ENCODE measurements around the gene FAM210B. TPM values are rescaled to one million over a fixed set of nuclear protein-coding genes. Genes with fewer than 3 reads are reported as not detected.

Gene FAM210B
- total and polyA plus RNA-seq, 2 of the 13 experiments (the other 11 are each of a cell fraction or from before 2014, with no cell fraction given) = 75.9 to 107 TPM

DNA sequence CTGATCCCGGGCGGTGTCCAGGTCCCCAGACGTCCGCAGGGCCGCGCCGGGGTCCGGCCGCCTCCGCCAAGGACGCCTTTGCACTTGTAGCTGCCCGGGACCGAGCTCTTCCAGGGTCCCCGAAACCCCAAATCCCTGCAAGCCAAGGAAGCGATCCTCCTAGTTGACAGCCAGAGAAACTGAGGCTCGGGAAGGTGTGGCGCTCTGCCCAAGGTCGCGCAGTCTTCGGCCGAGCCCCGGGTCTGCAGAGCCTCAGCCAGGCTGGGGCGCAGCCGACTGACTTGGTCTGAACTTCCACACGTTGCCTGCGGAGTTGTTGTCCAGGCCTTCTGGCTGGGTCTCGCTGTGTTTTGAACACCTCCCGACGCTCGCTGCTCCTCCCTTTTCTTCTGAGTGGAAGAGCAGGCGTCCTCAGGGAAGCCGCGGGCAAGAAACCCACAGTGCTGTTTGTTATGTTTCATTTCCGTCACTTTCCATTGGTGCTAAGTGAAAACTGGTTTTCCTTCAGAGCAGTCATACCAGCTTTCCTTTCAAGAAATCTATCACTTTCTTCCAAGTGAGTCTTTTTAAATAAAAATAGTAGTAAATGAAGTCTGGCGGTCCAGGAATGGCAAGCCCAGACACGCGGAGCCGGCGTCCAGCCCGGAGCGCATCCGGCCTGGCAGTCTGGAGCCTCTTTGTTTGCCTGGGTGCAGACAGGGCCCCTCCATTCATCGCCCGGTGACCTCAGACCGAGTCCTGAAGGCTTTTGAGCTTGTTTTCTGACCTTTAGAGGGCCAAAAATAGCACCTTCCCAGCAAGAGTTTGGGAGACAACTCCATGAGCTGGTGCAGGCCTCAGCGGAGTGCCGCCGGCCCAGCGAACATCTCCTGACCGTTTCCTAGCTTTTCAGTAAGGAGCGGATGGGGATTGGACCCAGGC, 698 bp downstream of the FAM210B start (continued):
- TF ChIP-seq, protein P1, sequence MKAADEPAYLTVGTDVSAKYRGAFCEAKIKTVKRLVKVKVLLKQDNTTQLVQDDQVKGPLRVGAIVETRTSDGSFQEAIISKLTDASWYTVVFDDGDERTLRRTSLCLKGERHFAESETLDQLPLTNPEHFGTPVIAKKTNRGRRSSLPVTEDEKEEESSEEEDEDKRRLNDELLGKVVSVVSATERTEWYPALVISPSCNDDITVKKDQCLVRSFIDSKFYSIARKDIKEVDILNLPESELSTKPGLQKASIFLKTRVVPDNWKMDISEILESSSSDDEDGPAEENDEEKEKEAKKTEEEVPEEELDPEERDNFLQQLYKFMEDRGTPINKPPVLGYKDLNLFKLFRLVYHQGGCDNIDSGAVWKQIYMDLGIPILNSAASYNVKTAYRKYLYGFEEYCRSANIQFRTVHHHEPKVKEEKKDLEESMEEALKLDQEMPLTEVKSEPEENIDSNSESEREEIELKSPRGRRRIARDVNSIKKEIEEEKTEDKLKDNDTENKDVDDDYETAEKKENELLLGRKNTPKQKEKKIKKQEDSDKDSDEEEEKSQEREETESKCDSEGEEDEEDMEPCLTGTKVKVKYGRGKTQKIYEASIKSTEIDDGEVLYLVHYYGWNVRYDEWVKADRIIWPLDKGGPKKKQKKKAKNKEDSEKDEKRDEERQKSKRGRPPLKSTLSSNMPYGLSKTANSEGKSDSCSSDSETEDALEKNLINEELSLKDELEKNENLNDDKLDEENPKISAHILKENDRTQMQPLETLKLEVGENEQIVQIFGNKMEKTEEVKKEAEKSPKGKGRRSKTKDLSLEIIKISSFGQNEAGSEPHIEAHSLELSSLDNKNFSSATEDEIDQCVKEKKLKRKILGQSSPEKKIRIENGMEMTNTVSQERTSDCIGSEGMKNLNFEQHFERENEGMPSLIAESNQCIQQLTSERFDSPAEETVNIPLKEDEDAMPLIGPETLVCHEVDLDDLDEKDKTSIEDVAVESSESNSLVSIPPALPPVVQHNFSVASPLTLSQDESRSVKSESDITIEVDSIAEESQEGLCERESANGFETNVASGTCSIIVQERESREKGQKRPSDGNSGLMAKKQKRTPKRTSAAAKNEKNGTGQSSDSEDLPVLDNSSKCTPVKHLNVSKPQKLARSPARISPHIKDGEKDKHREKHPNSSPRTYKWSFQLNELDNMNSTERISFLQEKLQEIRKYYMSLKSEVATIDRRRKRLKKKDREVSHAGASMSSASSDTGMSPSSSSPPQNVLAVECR (CRISPR knock-in tag; IDR thresholded peaks at IDR 0.05; ENCODE audit: borderline replicate concordance) = peak; percentile 60; the same call in 1 of the 2 replicates
- TF ChIP-seq ZIK1 (CRISPR knock-in tag; IDR thresholded peaks at IDR 0.05; ENCODE audit: borderline replicate concordance, low read depth) (peak; percentile 56; the same call in 1 of the 2 replicates), GLI4 (CRISPR knock-in tag; IDR thresholded peaks at IDR 0.05; ENCODE audit: borderline replicate concordance) (0 out of 2 replicates have a peak, but pooled peaks have one; percentile 31), MNT (IDR thresholded peaks at IDR 0.05) (no peak), POGZ (CRISPR knock-in tag; IDR thresholded peaks at IDR 0.05) (peak; percentile 10; the same call in 1 of the 2 replicates), HIVEP1 (CRISPR knock-in tag; IDR thresholded peaks at IDR 0.05) (peak; percentile 15; the same call in 1 of the 2 replicates), TEF (CRISPR knock-in tag; IDR thresholded peaks at IDR 0.05) (no peak), HMG20A (CRISPR knock-in tag; IDR thresholded peaks at IDR 0.05; ENCODE audit: borderline replicate concordance) (no peak), KLF13 (CRISPR knock-in tag; IDR thresholded peaks at IDR 0.05) (no peak), ZNF343 (CRISPR knock-in tag; IDR thresholded peaks at IDR 0.05) (peak; percentile 81; the same call in 1 of the 2 replicates), ZNF704 (CRISPR knock-in tag; IDR thresholded peaks at IDR 0.05; ENCODE audit: borderline replicate concordance) (no peak), RARG (CRISPR knock-in tag; IDR thresholded peaks at IDR 0.05; ENCODE audit: low read depth) (no peak)
- TF ChIP-seq, protein P2, sequence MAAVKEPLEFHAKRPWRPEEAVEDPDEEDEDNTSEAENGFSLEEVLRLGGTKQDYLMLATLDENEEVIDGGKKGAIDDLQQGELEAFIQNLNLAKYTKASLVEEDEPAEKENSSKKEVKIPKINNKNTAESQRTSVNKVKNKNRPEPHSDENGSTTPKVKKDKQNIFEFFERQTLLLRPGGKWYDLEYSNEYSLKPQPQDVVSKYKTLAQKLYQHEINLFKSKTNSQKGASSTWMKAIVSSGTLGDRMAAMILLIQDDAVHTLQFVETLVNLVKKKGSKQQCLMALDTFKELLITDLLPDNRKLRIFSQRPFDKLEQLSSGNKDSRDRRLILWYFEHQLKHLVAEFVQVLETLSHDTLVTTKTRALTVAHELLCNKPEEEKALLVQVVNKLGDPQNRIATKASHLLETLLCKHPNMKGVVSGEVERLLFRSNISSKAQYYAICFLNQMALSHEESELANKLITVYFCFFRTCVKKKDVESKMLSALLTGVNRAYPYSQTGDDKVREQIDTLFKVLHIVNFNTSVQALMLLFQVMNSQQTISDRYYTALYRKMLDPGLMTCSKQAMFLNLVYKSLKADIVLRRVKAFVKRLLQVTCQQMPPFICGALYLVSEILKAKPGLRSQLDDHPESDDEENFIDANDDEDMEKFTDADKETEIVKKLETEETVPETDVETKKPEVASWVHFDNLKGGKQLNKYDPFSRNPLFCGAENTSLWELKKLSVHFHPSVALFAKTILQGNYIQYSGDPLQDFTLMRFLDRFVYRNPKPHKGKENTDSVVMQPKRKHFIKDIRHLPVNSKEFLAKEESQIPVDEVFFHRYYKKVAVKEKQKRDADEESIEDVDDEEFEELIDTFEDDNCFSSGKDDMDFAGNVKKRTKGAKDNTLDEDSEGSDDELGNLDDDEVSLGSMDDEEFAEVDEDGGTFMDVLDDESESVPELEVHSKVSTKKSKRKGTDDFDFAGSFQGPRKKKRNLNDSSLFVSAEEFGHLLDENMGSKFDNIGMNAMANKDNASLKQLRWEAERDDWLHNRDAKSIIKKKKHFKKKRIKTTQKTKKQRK (IDR thresholded peaks at IDR 0.05; ENCODE audit: low read length) = no peak
